ENCODE measurements around the gene KHDC4. TPM values are rescaled to one million over a fixed set of nuclear protein-coding genes. Genes with fewer than 3 reads are reported as not detected.
A peak's percentile ranks its signal among the peaks of the same experiment; 100 is the strongest.

KHDC4 gene
- total and polyA plus RNA-seq, 9 of the 15 experiments (the other 6 are each of a cell fraction or from before 2014, with no cell fraction given) = 12.1 to 185 (median 65.6) TPM

GRCh38 chr1:155911156-155912055, 22.8 kb downstream of the KHDC4 start, which contains the start of gene RIT1 (continued):
- TF ChIP-seq, protein P1, sequence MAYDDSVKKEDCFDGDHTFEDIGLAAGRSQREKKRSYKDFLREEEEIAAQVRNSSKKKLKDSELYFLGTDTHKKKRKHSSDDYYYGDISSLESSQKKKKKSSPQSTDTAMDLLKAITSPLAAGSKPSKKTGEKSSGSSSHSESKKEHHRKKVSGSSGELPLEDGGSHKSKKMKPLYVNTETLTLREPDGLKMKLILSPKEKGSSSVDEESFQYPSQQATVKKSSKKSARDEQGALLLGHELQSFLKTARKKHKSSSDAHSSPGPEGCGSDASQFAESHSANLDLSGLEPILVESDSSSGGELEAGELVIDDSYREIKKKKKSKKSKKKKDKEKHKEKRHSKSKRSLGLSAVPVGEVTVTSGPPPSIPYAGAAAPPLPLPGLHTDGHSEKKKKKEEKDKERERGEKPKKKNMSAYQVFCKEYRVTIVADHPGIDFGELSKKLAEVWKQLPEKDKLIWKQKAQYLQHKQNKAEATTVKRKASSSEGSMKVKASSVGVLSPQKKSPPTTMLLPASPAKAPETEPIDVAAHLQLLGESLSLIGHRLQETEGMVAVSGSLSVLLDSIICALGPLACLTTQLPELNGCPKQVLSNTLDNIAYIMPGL (CRISPR knock-in tag; IDR thresholded peaks at IDR 0.05) = no peak
- TF ChIP-seq RHOXF2B (CRISPR knock-in tag; conservative IDR thresholded peaks at IDR 0.05) = 0 out of 2 replicates have a peak, but pooled peaks have one; percentile 70
- no peak for TF ChIP-seq DIDO1 (tag; IDR thresholded peaks at IDR 0.05; ENCODE audit: low read depth)
- TF ChIP-seq TAF1 (IDR thresholded peaks at IDR 0.05; ENCODE audit: control insufficient read depth, extremely low read depth, insufficient read depth, low read length, severe bottlenecking) = peak; percentile 64
- TF ChIP-seq PCBP1 (IDR thresholded peaks at IDR 0.05; ENCODE audit: low read depth, low read length, poor library complexity, severe bottlenecking) = no peak
- TF ChIP-seq, protein P2, sequence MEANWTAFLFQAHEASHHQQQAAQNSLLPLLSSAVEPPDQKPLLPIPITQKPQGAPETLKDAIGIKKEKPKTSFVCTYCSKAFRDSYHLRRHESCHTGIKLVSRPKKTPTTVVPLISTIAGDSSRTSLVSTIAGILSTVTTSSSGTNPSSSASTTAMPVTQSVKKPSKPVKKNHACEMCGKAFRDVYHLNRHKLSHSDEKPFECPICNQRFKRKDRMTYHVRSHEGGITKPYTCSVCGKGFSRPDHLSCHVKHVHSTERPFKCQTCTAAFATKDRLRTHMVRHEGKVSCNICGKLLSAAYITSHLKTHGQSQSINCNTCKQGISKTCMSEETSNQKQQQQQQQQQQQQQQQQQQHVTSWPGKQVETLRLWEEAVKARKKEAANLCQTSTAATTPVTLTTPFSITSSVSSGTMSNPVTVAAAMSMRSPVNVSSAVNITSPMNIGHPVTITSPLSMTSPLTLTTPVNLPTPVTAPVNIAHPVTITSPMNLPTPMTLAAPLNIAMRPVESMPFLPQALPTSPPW (CRISPR knock-in tag; IDR thresholded peaks at IDR 0.05) = peak; percentile 83
- TF ChIP-seq, protein P3, sequence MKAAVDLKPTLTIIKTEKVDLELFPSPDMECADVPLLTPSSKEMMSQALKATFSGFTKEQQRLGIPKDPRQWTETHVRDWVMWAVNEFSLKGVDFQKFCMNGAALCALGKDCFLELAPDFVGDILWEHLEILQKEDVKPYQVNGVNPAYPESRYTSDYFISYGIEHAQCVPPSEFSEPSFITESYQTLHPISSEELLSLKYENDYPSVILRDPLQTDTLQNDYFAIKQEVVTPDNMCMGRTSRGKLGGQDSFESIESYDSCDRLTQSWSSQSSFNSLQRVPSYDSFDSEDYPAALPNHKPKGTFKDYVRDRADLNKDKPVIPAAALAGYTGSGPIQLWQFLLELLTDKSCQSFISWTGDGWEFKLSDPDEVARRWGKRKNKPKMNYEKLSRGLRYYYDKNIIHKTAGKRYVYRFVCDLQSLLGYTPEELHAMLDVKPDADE (conservative IDR thresholded peaks at IDR 0.05; ENCODE audit: control insufficient read depth, low read depth, low read length) = 0 out of 2 replicates have a peak, but pooled peaks have one; percentile 59
- TF ChIP-seq MTA2 (IDR thresholded peaks at IDR 0.05; ENCODE audit: low read depth) = 0 out of 2 replicates have a peak, but pooled peaks have one; percentile 6
- TF ChIP-seq, protein P4, sequence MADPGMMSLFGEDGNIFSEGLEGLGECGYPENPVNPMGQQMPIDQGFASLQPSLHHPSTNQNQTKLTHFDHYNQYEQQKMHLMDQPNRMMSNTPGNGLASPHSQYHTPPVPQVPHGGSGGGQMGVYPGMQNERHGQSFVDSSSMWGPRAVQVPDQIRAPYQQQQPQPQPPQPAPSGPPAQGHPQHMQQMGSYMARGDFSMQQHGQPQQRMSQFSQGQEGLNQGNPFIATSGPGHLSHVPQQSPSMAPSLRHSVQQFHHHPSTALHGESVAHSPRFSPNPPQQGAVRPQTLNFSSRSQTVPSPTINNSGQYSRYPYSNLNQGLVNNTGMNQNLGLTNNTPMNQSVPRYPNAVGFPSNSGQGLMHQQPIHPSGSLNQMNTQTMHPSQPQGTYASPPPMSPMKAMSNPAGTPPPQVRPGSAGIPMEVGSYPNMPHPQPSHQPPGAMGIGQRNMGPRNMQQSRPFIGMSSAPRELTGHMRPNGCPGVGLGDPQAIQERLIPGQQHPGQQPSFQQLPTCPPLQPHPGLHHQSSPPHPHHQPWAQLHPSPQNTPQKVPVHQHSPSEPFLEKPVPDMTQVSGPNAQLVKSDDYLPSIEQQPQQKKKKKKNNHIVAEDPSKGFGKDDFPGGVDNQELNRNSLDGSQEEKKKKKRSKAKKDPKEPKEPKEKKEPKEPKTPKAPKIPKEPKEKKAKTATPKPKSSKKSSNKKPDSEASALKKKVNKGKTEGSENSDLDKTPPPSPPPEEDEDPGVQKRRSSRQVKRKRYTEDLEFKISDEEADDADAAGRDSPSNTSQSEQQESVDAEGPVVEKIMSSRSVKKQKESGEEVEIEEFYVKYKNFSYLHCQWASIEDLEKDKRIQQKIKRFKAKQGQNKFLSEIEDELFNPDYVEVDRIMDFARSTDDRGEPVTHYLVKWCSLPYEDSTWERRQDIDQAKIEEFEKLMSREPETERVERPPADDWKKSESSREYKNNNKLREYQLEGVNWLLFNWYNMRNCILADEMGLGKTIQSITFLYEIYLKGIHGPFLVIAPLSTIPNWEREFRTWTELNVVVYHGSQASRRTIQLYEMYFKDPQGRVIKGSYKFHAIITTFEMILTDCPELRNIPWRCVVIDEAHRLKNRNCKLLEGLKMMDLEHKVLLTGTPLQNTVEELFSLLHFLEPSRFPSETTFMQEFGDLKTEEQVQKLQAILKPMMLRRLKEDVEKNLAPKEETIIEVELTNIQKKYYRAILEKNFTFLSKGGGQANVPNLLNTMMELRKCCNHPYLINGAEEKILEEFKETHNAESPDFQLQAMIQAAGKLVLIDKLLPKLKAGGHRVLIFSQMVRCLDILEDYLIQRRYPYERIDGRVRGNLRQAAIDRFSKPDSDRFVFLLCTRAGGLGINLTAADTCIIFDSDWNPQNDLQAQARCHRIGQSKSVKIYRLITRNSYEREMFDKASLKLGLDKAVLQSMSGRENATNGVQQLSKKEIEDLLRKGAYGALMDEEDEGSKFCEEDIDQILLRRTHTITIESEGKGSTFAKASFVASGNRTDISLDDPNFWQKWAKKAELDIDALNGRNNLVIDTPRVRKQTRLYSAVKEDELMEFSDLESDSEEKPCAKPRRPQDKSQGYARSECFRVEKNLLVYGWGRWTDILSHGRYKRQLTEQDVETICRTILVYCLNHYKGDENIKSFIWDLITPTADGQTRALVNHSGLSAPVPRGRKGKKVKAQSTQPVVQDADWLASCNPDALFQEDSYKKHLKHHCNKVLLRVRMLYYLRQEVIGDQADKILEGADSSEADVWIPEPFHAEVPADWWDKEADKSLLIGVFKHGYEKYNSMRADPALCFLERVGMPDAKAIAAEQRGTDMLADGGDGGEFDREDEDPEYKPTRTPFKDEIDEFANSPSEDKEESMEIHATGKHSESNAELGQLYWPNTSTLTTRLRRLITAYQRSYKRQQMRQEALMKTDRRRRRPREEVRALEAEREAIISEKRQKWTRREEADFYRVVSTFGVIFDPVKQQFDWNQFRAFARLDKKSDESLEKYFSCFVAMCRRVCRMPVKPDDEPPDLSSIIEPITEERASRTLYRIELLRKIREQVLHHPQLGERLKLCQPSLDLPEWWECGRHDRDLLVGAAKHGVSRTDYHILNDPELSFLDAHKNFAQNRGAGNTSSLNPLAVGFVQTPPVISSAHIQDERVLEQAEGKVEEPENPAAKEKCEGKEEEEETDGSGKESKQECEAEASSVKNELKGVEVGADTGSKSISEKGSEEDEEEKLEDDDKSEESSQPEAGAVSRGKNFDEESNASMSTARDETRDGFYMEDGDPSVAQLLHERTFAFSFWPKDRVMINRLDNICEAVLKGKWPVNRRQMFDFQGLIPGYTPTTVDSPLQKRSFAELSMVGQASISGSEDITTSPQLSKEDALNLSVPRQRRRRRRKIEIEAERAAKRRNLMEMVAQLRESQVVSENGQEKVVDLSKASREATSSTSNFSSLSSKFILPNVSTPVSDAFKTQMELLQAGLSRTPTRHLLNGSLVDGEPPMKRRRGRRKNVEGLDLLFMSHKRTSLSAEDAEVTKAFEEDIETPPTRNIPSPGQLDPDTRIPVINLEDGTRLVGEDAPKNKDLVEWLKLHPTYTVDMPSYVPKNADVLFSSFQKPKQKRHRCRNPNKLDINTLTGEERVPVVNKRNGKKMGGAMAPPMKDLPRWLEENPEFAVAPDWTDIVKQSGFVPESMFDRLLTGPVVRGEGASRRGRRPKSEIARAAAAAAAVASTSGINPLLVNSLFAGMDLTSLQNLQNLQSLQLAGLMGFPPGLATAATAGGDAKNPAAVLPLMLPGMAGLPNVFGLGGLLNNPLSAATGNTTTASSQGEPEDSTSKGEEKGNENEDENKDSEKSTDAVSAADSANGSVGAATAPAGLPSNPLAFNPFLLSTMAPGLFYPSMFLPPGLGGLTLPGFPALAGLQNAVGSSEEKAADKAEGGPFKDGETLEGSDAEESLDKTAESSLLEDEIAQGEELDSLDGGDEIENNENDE (IDR thresholded peaks at IDR 0.05; ENCODE audit: low read depth, low read length) = no peak

All from K562 (cell line).